Right forelimb (tissue), 1 donor: ENCODE results near the gene PLXNA1.

ENCODE experiments used
- DNase-seq: peaks from one replicate; pipeline ENCODE4 v3.0.0-alpha.2; 2018

Gene PLXNA1

DNA sequence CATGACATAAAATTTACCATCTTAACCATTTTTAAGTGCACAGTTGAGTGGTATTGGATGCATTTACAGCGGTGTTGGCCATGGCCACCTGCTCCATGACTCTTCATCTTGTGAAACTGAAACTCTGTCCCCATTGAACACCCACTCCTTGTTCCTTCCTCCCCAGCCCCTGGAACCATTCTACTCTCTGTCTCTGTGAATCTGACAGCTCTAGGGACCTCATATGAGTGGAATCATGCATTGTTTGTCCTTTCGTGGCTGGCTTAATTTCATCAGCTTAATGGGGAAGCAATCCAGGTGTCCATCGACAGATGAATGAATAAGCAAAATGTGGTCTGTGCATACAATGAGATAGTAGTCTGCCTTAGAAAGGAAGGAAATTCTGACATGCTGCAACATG is 42.5 kb downstream of the PLXNA1 start:
- no peak for DNase-seq

DNA sequence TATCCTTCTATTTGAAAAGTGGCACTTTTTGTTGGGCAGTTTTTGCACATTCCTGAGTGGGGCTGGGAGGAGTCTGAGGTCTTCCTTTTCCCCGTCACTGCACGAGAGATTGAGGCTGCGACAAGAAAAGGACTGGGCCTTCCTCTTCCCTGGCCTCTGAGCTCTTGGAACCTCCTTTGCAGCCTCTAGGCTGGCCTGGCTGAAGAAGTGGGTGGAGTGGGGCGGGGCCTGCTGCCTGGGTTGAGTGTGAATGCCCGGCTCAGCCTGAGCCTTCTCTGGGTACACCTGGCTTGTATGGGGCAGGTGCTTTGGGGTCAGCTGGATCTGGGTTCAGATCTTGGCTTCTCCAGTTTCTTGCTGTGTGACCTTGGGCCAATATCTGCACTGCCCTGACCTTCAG is 43.1 kb downstream of the PLXNA1 start:
- DNase-seq, result no peak

GRCh38 chr3:127026661-127027060 is 43.7 kb downstream of the PLXNA1 start:
- DNase-seq, result no peak

GRCh38 chr3:127027061-127027735 is 44.3 kb downstream of the PLXNA1 start:
- DNase-seq, result no peak

DNA sequence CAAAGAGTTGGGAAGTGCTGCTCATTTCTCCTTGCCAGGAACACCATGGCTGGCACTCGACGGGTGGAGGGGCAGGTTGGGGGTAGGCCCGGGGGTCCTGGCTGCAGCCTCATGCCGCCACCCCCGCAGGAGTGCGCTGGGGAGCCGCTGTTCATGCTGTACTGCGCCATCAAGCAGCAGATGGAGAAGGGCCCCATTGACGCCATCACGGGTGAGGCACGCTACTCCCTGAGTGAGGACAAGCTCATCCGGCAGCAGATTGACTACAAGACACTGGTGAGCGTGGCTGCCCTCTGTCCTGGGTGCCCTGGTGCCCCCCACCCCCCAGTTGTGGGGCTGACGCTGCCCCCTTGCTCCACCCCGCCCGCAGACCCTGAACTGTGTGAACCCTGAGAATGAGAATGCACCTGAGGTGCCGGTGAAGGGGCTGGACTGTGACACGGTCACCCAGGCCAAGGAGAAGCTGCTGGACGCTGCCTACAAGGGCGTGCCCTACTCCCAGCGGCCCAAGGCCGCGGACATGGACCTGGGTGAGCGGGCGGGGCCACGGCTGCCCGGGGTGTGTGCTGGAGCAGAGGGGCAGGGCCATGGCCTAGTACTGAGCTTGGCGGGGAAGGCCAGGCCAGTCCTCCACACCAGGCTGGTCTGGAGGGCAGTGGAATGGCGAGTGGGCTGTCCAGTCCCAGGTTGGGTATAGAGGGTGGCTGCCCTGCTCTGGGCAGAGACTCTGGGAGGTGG is 45.1 kb downstream of the PLXNA1 start:
- no peak for DNase-seq

GRCh38 chr3:127028781-127029657 is 46.1 kb downstream of the PLXNA1 start:
- DNase-seq, result no peak

GRCh38 chr3:127029658-127030507 is 47.0 kb downstream of the PLXNA1 start:
- DNase-seq, result no peak

DNA sequence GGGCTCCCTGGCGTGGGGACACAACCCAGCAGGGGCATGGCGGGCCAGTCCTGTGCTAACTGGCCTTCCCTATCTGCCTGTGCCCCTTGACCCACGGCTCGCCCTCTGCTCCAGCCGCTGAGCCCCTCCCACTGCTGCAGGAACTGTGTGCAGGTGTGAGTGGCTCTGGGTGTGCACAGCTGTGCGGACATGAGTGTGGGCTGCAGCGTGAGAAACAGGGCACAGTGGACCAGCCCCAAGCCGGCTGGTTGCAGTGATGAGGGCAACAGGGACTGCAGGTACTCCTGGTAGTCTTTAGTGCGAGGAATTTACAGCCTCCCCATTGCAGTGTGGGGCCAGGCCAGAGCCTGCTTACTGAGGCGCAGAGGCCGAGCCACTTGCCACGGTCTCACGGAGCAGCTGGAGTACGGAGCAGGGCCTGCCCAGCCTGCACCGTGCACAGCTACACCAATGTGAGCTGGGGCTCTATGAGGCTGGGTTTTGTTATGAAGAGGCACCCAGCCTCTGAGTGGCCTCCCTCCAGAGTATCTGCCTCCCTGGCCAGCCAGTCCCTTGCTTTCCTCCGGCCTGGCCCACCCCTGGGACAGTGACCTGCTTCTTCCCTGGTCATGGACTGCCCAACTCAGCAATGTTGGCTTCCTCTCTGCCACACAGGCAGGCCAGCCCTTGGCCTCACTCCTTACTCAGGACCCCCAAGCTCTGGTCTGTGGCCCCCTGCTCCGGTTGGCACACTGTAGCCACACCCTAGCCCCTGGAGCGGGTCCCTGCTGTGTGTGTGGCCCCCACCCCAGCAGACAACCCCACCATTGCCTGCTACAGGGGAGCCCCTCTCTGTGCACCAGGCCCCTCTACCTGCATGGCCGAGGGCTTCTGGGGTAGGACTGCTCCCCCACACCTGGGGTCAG is 47.8 kb downstream of the PLXNA1 start:
- DNase-seq, result no peak

DNA sequence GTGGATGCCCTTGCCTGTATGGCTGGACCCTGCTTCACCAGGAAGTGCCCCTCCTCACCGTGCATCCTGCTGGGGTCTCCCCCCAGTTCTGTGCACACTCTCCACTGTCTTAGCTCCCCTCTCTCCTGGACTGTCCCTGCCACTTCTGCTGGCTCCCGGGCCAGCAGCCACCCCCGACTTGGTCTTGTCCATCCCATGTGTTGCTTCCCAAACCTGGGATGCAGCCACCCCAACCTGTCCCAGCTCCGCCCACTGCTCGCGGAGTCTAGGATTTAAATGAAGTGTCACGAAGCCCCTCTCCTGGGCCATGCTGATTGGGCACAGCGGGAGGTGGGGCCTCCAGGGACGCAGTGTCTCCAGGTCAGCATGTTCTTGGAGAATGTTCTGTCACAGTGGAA is 48.5 kb downstream of the PLXNA1 start:
- no peak for DNase-seq

GRCh38 chr3:127031845-127032244 is 48.9 kb downstream of the PLXNA1 start:
- DNase-seq, result no peak

DNA sequence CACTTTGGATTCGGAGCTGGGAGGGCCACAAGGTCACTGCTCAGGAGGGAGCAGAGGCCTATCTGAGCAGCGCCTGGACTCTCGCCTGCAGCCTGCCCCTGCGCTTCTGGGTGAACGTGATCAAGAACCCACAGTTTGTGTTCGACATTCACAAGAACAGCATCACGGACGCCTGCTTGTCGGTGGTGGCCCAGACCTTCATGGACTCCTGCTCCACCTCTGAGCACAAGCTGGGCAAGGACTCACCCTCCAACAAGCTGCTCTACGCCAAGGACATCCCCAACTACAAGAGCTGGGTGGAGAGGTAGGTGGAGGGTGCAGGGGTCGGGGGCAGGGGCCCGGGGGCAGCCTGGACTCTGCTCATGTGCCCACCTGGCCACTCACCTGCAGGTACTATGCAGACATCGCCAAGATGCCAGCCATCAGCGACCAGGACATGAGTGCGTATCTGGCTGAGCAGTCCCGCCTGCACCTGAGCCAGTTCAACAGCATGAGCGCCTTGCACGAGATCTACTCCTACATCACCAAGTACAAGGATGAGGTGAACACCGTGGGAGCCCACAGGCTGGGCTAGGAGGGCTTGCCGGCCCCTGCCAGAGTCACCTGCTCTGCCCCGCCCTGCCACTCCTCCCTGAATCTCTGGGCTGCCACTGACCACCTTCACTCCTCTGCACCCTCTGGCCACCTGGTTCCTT is 49.5 kb downstream of the PLXNA1 start:
- no peak for DNase-seq
